ENCODE data around the gene CCDC138.

Gene CCDC138

DNA sequence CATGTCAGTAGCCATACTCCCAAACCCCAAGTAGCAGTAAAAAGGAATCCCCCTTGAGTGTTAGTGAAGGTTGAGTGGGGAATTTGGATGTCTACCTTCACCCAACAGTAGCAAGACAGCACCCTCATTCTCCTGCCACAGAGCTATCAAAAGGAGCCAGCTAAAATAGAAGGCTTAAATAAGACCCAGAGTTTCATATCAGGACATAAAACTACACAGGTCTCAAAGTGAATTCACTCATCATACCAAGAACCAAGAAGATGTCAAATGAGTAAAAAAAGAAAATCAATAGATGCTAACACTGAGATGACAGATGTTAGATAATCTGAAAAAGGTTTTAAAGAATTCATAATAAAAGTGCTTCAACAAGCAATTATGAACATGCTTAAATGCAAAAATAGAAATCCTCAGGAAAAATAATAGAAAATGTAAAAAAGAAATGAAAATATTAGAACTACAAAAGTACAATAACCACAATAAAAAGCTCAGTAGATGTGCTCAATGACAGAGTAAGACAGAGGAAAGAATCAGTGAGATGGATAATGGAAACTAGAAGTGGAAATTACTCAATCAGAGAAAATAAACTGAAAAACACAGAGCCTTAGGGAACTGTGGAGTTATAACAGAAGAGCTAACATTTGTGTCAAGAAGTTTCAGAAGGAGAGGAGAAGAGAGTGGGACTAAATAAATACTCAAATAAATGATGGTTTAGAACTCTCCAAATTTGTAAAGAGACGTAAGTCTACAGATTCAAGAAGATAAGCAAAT lies 111.9 kb downstream of the CCDC138 start:
- DNase-seq, result no peak

DNA sequence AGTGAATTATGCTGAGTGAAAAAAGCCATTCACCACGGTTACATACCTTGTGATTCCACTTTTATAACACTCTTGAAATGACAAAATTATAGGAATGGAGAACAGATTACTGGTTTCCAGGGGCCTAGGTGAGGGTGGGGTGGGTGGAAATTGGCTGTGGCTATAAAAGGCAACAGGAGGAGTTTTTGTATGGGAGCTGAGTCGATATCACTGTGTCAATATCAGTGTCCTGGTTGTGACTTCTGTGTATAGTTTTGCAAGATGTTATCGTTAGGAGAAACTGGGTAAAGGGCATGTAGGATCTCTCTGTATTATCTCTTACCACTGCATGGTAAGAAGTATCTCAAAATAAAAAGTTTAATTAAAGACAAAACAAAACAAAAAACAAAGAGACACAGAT lies 118.1 kb downstream of the CCDC138 start:
- DNase-seq, result no peak

DNA sequence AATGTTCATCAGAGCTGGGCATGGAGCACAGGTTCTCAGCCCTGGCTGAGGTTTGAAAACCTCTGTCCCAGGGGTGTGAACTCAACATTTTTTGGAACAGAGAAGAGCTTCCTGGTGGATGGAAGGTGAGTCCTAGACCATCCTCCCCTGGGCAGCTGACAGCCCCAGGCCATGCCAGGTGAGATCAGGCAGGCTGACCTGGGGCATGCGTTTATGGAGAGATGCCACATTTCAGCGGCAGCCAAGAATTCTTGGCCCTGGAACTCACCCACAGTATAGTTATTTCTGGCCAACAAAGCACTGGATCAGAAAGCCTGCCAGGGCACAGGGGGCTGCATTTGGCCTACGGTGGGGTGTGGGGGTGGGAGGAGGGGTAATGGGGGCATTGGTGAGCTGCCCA lies 118.6 kb downstream of the CCDC138 start:
- no peak for DNase-seq

DNA sequence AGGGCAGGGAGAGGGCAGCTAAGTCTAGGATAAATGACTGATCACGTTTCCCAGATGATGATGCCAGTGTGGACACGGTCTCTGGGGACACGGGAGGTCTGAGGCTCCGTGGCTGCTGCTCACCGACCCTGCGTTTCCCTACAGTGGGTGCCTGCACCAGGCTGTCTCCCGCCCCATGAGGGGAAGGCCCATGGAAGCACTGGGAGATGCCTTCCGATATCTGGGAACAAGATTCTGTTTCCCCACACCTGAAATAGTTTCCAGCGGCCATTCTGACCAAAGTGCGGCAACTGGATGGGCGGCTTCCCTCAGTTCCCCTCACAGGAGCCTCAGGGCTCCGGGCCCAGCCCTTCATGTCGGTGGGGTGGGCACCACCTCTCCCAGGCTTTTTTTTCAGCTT lies 119.3 kb downstream of the CCDC138 start:
- no peak for DNase-seq

DNA sequence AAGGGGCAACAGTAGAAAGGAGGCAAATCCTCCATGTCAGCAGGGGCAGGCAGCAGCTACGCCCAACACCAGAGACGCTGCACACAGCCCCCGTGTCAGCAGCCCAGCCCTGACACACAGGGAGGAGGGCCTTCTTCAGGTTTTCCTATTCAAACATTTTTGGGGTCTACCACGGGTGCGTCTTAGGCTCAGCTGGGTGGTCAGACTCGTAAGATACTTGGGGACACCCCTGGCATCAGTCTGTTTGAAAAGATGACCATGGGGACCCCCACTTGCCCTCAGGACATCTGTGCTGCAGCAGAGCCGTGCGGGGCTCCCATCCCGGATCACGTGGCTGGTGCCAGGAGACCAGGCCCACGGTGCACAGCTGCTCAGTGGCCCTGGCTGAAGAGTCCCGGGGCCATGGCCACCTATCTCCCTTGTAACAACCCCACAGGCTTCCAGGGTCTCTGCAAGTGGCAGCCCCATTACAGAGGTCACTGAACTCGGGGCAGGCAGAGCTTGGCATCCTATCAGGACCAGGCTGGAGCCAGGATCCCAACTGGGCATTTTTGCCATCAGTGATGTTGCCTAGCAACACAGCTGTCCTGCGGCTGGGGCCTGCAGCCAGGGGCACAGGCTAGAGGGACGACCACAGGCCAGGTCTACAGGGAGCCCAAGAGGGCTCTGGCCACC lies 120.0 kb downstream of the CCDC138 start:
- DNase-seq, result no peak

DNA sequence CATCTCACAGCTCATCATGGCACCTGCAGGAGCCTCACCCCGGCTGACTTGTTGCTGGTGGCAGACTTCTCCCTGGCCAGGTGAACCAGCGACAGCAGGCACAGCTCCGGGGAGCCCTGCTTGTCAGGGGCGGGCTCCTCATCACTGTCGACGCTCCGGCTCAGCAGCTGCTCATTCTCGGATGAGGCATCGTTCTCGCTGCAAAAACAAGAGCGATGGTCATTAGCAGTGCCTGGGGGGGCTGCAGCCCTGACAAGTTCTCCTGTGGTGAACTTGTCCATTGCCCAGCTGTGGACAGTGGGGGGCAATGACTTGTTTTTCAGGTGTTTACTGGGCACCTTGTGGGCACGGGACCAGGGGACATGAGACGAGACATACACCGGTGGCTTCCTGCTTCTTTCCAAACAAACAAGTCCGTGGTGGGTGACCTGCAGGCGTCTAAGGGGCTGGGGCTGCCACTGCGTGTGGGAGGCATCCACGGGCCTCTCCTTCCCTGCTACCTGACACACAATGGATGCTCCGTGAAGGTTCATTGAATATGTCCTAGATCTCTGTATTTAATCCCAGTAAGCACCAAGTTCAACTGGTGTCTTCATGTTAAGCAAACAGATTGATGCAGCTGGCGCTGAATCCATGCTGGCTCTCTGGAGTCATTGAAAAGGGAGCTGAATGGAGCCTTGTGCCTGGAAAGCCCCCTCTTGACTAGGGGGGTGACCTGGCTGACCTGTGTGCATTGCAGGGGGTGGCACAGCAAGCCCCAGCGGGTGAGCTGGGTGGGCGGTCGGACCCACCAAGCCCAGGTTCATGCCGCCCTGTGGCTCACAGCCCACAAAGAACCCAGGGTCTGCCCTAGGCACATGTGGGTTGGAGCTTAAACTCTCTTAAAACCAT lies 121.5 kb downstream of the CCDC138 start:
- no peak for DNase-seq

DNA sequence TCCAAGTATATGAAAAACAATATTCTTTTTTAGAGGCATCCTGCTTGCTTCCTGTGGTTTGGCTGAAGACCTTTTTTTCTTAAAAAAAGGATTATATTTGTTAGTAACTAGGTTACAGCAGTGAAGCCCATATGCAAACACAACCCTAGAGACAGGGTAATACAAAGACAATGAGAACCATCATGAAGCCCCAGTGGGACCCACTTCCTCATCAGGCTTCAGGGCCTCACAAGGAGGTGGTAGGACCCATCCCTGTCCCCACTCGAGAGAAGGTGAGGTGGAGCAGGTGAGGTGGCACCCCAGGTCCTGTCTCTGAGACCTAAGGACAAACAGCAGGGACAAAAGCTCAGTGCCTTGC lies 122.1 kb downstream of the CCDC138 start:
- DNase-seq, result no peak

DNA sequence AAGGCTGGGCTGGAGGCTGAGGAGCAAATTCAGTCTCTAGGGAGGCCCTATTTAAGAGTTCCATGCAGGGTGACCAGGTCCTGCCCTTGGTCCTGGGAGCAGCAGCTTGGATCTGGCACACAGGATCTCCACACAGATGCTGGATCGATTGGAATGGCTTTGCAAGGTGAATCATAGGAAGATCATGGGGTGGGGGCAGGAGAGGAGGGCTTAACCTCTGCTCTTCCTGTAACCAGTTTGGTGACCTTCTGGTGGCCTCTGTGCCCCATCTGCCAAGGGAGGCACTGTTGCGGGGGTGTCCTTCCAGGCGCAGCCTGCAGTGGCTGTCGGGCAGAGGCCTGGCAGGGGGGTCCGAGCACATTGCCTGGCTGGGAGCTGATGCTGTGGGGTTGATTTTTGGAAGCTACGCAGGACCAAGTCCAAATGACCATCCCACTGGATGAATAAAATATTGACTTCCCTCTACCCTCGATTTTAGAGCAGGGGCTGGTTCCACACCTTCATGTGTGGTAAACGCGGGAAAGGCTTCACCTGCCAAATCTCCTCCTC lies 122.8 kb downstream of the CCDC138 start:
- no peak for DNase-seq

DNA sequence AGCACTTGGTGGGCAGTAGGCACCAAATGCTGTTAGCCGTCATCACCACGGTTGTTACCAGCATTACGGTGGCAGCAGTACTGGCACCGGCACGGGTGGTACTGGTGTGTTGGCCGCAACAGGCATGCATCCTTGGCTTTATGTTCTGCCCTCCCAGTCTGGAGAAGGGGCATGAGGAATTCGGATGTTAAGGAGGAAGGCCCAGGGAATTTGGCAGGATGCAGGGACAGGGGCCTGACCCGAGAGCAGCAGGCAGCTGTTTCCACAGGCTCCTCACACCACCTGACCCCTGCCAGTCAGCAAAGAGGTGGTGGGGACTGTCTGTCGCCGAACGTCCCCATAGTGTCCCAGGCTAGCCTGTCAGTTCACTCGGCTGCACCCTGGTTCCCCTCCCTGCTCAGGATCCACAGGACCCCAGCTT lies 123.5 kb downstream of the CCDC138 start:
- DNase-seq, result no peak

DNA sequence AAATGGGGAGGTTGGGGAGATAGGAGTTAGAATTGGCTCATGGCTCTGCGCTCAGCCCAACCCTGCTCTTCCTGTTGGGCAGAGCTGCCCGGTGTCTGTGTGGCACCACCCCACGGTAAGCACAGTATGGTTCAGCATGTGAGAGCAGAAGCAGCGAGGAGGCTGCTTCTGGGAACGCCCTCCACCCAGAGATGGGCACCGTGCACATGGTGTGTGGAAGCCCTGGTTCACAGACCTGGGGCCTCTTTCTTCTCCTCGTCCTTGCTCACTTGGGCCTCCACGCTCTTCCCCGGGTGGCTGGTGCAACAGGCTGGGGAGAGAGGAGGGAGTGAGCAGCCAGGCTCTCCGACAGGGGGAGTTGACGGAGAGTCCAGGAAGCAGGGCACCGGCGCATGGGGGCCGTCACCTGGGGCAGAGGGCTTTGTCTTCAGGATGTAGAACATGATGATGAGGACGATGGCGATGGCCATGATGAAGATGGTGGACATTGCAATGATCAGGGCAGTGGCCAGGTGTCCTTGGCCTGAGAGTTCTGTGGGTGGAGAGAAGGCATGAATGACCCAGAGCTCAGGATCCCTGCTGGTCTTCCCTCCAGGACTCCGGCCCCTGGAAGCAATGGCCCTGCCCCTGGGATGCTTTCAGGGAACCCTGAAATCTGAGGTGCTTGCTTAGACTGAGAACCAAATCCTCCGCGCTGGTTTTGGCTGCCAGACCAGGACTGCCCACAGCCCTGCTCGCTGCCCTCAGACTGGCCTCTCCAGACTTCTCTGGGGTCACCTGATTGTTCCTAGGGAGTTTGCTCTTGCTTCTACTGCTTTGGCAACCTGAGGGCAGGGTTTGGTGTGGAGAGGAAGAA lies 124.2 kb downstream of the CCDC138 start:
- no peak for DNase-seq

DNA sequence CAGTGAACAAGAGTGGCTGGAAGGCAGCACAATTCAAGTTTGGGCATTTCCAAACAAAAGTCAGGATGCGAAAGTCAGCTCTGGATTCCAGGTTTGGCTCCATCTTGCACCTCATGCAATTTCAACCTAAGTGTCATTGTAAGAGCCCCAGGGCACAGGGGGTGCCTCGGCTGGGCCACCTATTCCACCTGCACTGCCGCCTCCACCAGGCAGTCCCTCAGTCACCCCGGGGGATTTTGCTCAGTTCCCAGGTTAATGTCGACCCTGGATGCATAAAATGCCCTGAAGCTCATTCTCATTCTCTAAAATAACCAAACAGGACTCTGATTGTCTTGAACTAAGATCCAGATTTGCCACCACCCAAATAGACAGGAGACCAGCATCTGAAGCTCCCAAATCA lies 124.8 kb downstream of the CCDC138 start:
- DNase-seq, result no peak

DNA sequence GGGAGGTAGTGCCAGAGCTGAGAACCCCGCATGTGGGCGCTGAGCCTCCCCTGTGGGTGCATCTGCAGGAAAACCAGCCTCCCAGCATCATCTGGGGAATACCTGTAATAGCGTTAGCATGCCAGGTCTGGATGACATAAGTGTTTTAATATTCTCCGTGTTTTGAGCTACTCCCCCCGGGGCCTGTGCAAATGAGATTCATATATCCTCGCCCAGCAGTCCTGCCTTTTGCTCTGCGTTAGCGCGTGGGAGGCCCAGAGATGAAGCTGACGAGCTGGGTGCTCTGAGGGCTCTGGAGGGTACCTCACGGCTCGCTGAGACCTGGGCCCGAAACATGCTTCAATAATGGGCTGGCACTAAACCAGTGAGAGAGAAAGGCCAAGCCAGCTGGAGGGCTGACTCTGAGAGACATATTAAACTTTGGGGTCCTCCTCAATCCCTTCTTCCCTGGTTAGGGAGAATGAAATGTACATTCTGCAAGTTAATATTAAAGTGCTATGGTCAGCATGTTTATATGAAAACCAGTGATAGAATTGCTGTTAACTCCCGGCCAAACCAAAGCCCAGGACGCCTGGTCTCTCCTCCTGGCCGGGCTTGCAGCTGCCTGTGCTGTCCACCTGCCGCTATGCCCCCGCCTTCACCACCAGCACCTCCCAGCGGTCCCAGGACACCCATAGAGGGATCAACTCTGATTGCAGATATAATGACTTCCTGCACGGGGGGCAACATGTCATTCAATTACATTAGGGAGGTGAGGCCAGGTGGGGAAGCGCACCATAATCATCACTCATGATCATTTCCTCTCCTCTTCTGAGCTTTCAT lies 125.4 kb downstream of the CCDC138 start:
- no peak for DNase-seq

DNA sequence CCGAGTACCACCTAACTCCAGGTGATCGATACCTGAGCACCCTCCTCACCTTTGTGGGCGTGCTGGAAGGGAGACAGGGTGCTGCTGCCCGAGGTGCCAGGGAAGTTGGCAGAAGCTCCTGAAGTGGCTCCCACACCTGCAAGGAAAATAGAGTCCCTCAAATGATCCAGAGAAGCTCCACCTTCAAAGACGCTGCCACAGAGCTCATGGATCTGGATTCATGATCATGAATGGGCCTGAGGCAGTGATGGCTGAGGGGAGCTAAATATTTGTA lies 126.0 kb downstream of the CCDC138 start:
- no peak for DNase-seq

DNA sequence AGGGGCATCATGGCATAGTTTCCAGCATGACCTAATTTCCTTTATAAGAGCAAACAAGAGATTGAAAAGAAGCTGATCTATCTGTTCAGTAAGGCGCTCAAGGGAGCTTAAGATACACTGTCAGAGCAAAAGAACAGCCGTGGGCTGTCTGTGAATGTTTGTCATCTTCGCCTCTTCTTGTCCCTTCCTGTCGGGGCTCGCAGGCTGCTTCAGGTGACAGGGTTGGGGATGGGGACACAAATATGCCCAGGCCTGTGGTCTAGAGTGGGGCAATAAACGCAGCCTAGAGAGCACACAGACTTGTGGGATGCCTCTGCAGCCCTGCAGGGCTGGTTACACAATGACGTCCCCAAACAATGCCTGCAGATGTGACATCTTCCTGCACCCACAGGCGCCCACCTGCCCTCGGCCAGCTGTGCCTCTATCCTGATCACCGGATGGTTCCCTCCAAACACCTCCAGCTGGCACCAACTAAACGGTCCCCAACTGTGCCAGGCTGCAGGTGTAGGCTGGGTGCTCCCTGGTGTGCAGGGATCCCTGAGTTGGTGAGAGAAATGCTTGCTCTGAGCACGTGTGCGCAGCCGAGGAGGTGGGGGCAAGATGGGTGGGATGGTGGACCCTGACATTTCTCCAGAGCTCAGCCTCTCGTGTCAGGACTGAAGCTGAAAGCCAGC lies 129.7 kb downstream of the CCDC138 start:
- DNase-seq, result no peak

DNA sequence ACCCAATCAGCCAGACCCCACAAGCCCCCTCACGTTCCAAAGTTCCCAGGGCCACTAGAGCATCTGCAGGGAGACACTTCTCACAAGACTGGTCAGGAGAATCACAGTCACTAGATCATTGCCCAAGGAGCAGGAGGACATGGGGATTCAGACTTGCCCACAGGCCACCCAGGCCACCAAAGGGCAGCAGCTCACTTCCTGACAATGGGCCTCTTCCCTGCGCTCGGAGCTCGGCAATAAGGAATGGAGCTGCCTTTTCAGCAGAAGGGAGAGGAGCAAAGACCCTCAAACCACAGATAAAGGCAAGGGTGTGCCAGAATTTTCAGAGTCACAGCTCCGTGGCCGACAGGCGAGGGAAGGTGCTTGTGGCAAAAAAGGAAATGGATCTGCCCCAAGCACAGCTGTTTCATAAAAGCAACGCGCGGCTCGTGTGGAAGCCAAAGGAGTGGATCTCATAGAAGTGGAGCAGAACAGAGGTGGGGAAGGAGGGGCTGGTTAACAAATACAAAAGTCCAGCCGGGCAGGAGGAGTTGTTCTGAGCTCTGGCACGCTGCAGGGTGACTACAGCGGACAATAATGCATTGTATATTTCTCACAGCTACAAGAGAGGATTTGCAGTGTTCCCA lies 130.3 kb downstream of the CCDC138 start:
- DNase-seq, result no peak

DNA sequence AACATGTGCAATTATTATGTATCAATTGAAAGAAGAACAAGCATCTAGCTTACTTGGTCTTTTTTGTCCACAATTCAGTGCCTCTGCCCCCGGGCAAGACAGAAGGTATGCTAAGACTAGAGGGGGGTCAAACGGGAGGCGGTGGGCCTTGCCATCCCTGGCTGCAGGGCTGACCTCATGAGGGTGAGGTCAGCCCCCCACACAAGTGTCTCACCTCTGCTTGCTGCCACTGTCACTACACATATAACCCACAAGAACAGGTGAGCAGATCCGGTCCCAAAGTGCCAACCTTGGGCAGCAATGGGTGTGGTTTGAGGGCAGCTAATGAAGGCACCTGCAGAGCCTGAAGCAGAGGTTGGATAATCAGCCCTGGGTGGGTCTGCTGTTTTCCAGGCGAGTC lies 131.0 kb downstream of the CCDC138 start:
- no peak for DNase-seq

DNA sequence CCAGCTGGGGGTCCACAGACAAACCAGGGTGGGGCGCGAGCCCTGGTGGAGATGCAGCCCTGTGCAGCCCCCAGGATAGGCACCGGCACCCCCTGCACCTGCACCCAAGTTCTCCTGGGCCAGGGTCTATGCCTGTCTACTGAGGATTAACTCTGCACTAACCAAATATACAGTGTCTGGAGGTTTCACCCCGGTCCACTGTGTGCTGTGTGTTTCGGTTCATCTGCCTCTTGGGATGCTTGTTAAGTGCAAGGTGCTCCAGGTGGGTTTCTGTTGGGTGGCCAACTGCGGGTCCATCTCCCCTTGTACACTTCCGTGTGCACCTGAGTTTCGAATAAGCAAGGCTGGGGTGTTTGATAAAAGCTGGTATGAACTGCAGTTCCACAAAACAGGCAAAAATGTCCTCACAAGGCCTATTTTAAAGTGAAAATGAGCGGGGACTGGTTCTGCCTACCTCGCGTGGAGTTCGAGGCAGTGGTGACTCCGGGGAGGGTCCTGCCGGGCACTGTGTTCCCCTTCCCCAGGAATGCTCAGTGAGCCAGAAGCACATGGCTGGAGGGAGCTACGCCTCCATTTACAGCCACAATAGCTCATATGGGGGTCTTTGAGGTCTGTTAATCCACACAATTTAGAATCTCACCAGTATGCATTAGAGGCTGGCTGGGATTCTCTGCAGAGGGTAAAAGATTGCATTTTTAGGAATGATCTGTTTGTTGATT lies 131.7 kb downstream of the CCDC138 start:
- DNase-seq, result no peak

DNA sequence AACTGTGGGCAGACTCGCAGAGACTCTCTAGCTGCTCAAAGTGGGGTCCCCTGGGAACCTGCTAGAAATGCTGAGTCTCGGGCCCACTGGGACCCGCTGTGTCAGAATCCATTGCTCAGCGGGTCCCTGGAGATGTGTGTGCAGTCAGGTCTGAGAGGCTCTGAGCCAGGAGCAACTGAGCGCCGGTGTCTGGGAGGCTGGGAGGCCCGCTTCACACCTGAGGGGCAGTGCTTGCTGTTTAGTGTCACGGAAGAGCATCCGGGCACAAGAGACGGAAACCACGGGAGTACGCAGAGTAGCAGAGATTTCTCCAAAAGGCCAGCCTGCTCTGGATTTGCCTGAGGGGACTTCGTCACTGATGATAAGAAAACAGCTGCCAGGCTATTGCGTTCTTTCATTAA lies 132.4 kb downstream of the CCDC138 start:
- no peak for DNase-seq

DNA sequence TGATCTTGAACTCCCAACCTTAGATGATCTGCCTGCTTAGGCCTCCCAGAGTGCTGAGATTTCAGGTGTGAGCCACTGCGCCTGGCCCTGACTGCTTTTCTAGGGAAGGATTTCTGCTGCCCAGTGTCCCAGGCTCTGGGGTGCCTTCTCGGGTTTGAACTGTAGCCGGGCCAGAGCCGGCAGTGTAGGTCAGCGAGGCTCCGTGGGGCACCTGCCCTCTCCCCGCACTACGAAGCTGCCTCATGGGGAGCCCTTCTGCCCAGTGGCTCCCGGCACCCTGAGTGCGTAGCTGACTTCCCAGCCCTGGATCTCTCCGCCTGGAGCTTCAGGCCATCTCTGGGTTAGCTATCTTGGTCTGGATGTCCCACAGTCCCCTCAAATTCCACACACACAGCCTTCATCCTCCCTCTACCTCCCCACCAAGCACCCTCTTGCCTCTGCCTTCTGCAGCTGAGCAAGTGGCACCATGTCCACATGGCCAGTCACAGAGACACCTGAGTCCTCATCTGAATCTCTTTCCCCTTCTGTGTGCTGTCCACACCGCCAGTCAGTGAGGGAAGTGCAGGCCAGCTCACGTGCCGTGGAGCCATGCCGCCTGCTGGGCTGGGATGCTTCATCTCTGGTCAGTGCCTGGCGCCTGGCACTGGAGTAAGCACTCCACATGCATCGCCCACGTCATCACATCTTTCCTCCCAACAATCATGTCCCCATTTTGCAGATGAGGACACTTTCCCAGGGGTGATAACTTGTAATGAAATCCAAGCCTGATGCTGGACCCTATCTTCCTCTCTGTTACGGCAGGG lies 133.2 kb downstream of the CCDC138 start:
- DNase-seq, result no peak

Measured in CD4-positive, alpha-beta T cell treated with Interferon alpha-2 for 1 hour (primary cell).